Transverse colon (tissue), 4 donors: Measurements from ENCODE around the gene ANKRD35. TPM values are rescaled to one million over a fixed set of nuclear protein-coding genes. Genes with fewer than 3 reads are reported as not detected.
A peak's percentile ranks its signal among the peaks of the same experiment; 100 is the strongest.

Experiments used
- DNase-seq: peaks from one replicate; pipeline ENCODE4 v3.0.0-alpha.2; 2019
- H3K27ac ChIP-seq, 4 donors: fragments of 200-600 bp; sonication (generic); 2 replicates each; pipeline ENCODE4 v1.5.1; 2016 to 2018; ENCODE audit warnings: inconsistent platforms in 4 of 4
- H3K27me3 ChIP-seq: fragments of 200-600 bp; sonication (generic); 2 replicates; pipeline ENCODE4 v1.5.1; 2017; ENCODE audit warnings: inconsistent platforms
- H3K36me3 ChIP-seq, 4 donors: fragments of 200-600 bp; sonication (generic); 2 replicates each; pipeline ENCODE4 v1.5.1; 2017 to 2019; ENCODE audit warnings: inconsistent platforms in 4 of 4
- H3K4me1 ChIP-seq, 4 donors: fragments of 200-600 bp; sonication (generic); 2 replicates each; pipeline ENCODE4 v1.5.1; 2017 to 2020; ENCODE audit warnings: inconsistent platforms in 4 of 4
- H3K4me3 ChIP-seq, 4 donors: fragments of 200-600 bp; sonication (generic); 1 replicate in 1 of 4; 2 replicates in 3 of 4; pipeline versions ENCODE4 v1.5.1 to v1.6.1; 2017 to 2019; ENCODE audit warnings: inconsistent platforms in 4 of 4
- H3K9me3 ChIP-seq, 2 donors: fragments of 200-600 bp; sonication (generic); 2 replicates each; pipeline ENCODE4 v1.5.1; 2017 to 2019; ENCODE audit warnings: inconsistent platforms in 2 of 2
- EP300 ChIP-seq: sonication (generic); formaldehyde crosslinking; IDR thresholded peaks from one replicate; pipeline ENCODE4 v1.6.1; 2017; ENCODE audit warnings: antibody characterized with exemption, low read depth
- POLR2A ChIP-seq: fragments of 450-650 bp; IDR thresholded peaks from one replicate; pipeline ENCODE4 v1.6.1; 2016; ENCODE audit warnings: antibody characterized with exemption, mild to moderate bottlenecking, moderate library complexity
- POLR2AphosphoS5 ChIP-seq, 3 donors: sonication (generic); formaldehyde crosslinking; IDR thresholded peaks; one replicate each; pipeline ENCODE4 v1.6.1; 2016; ENCODE audit warnings: antibody characterized with exemption in 3 of 3
- WGBS, 2 donors: methylation state at CpG; one replicate each; pipeline ENCODE4 v1.1.5; 2018; ENCODE audit warnings: low coverage in 1 of 2; 5-methylcytosine and 5-hydroxymethylcytosine counted together
- in situ Hi-C, 4 donors: fragments of 200-750 bp; cut with MboI; loops; one replicate each; pipeline versions ENCODE4 v1.15.0 to v1.15.1; 2017; ENCODE audit warnings: low sequenced_read_pairs in 3 of 4, low pct_ligation_motif_present in 1 of 4, low pct_unique_long_range_greater_than_20kb in 1 of 4
- intact Hi-C: fragments of 100-400 bp; cut with DNase I; formaldehyde crosslinking; loops from one replicate; pipeline ENCODE4 v1.15.1; 2023; ENCODE audit warnings: low total_unique reads
- total RNA-seq, 4 donors: library from RNA; depleted of rRNA; stranded (reverse); fragments of >200 nt; gene quantifications; one replicate each; pipeline ENCODE4 v1.1.0, GENCODE V29; 2016
- TF ChIP-seq, protein P1 (sequence below), 5 experiments: fragments of 200-600 bp in 3 of 5; fragments of 450-650 bp in 2 of 5; sonication (generic) in 3 of 5; IDR thresholded peaks; 1 replicate in 2 of 5; 2 replicates in 3 of 5; pipeline ENCODE4 v1.5.1; 2016 to 2017; ENCODE audit warnings: antibody characterized with exemption in 5 of 5, inconsistent platforms in 3 of 5, mild to moderate bottlenecking in 2 of 5, moderate library complexity in 1 of 5

Gene ANKRD35
- total RNA-seq, 4 donors from 2014 or later, result 1.1 to 1.8 (median 1.4) TPM; not detected in 1

DNA sequence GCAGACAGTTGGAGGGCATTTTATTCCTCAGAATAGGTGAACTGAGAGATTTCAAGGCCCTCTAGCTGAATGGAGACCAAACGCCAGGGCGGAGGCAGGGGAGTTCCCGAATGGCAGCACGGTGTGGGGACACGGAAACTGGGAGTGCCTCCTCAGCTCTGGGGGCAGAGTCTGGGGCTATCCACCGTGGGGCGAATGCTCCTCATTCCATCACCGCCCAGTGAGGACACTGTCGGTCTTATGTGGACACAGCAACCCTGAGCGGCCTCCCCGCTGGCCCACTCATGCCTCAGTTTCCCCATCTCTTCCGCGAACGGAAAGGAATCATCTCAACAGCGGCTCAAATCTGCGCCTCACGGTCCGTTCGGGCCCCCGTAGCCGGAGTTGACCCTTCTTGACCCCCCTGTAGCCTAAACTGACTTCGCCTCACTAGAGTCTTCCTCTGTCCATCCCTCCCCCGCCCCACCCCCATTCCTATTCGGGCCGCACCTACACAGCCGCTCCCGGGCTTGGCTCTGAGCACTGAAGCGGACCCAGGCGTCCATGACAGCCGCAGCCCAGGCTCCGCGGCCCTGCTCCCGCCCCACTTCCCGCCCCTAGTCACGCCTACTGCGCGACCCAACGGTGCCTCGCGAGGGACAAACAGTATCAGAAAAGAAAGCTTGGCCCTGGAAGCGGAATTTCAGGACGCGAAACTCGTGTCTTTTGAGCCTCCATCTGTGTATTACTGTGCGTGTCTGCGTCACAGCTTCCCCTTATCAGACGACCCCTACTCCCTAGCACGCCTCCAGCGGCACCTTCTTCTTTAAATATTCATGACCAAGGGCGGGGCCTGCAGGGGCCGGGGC is 32.7 kb upstream of the ANKRD35 start, which contains the start of gene PEX11B:
Gene PEX11B (minus strand): TSS at position 574 of the 848 bp plus-strand sequence. CDS start 29 bp downstream, at position 545.
- Histone ChIP-seq H3K9me3 (no peaks in the 10 kb centered on the region), H3K27me3 (no peaks in the 10 kb centered on the region), H3K4me3 (peak within 1 kb of the TSS; percentile 59 to 84 (median 72)), H3K27ac (peak within 1 kb of the TSS; percentile 82 to 91 (median 88)), H3K4me1 (peaks cover 15 to 26% (median 21%) of the 10 kb centered on the region in 4 donors), H3K36me3 (peaks cover 0 to 6% (median 2%) of the 10 kb centered on the region in 4 donors)
- TF ChIP-seq, protein P1, sequence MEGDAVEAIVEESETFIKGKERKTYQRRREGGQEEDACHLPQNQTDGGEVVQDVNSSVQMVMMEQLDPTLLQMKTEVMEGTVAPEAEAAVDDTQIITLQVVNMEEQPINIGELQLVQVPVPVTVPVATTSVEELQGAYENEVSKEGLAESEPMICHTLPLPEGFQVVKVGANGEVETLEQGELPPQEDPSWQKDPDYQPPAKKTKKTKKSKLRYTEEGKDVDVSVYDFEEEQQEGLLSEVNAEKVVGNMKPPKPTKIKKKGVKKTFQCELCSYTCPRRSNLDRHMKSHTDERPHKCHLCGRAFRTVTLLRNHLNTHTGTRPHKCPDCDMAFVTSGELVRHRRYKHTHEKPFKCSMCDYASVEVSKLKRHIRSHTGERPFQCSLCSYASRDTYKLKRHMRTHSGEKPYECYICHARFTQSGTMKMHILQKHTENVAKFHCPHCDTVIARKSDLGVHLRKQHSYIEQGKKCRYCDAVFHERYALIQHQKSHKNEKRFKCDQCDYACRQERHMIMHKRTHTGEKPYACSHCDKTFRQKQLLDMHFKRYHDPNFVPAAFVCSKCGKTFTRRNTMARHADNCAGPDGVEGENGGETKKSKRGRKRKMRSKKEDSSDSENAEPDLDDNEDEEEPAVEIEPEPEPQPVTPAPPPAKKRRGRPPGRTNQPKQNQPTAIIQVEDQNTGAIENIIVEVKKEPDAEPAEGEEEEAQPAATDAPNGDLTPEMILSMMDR (IDR thresholded peaks at IDR 0.05), result peak in 1 of 5 experiments; percentile 35
- TF ChIP-seq POLR2AphosphoS5 (IDR thresholded peaks at IDR 0.05) (peak; percentile 73 to 85 (median 81)), EP300 (no peak), POLR2A (peak; percentile 74)
- in situ Hi-C loops, result no loop called here
- DNase-seq, result peak; percentile 91
- intact Hi-C loops, result loop anchor here (2.0 kb wide), 1 partner anchor 40 kb away; the partner anchor contains the start of gene LIX1L
- 0% methylated on average over 51 of the region's 51 CpGs; no CpG with 5 or more reads in 1 of the 2 donors for WGBS, 2 donors

DNA sequence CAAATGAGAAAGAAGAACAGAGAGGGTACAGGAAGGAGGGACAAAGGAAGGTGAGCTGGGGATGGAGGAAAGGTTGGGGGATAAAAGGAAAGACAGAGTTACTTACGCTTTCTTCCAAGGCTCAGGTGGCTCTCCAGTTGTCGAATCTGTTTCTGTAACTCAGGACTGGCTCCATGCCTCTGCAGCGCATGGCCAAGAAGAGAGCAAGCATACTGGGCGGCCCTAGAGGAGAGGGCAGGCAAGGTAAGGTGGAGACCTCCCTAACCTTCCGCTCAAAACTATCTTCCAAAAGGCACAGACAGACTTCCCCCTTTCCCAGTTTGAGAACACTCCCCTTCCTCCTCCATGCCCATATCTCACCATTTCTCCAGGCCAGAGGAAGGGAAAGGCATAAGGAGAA is 31.9 kb upstream of the ANKRD35 start:
- WGBS, 2 donors, result 86% methylated on average over 5 of the region's 5 CpGs; no CpG with 5 or more reads in 1 of the 2 donors
- intact Hi-C loops, result no loop called here

DNA sequence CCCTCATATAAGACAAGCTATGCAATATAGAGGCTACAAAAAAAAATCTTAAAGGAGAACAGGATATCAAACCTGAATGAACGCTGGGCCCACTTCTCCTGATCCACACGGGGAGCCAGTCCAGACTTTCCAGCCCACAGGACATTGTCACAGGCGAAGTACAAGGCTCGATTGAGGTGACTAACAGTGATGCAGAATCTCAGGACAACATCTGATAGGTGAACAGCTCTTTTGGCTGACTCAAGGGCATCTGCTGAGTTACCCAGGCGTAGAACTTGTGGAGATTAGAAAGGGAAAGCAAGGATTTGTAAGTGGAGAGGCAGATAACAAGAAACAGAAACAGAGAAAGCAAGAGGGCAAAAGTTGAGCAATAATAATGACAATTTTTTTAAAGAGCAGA is 31.1 kb upstream of the ANKRD35 start:
- H3K36me3 ChIP-seq, result peaks cover 0 to 11% (median 4%) of the 10 kb centered on the region in 4 donors

More for the DNA sequence above, 31.9 kb upstream of the ANKRD35 start:
- Histone ChIP-seq H3K9me3 (no peaks in the 10 kb centered on the region), H3K4me1 (peaks cover 15 to 26% (median 21%) of the 10 kb centered on the region in 4 donors), H3K27me3 (no peaks in the 10 kb centered on the region), H3K27ac (peak overlapping the region; percentile 82 to 91 (median 88)), H3K4me3 (peak overlapping the region; percentile 59 to 84 (median 72)), H3K36me3 (peaks cover 0 to 6% (median 2%) of the 10 kb centered on the region in 4 donors)
- DNase-seq, result no peak
- in situ Hi-C loops, result no loop called here
- TF ChIP-seq POLR2A (no peak), POLR2AphosphoS5 (IDR thresholded peaks at IDR 0.05) (no peak), EP300 (no peak)
- TF ChIP-seq, protein P1 (IDR thresholded peaks at IDR 0.05), result no peak

DNA sequence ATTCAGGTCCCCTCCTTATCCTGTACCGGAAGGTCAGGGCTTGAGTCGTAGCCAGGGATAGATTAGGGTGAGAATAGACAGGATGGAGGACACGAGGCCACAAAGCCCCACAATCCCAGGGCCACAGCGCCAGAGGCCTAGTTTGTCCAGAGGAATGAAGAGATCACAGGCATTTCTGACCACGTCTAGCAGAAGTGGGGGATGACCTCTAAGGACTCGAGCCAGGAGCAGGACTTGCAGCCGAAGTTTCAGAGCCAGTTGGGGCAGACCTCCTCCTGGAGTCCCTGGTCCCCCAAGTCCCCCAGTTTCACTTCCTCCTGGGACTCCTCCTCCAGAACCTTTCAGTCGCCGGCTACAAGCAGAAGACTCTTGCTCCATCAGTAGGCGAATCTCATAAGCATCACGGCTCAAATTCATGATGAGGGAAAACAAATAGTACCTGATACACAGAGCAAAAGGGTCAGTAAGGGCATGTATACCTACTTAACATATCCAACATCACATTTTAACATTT is 26.5 kb upstream of the ANKRD35 start:
- Histone ChIP-seq H3K9me3 (no peaks in the 10 kb centered on the region), H3K4me1 (peaks cover under 1 to 9% (median 6%) of the 10 kb centered on the region in 4 donors), H3K4me3 (no peak overlapping the region), H3K27me3 (no peaks in the 10 kb centered on the region), H3K36me3 (peaks cover 0 to 22% (median 10%) of the 10 kb centered on the region in 4 donors), H3K27ac (no peak overlapping the region)
- in situ Hi-C loops, result no loop called here
- intact Hi-C loops, result no loop called here
- 79 to 90% methylated on average over 2 to 11 of the region's 11 CpGs for WGBS, 2 donors
- no peak for TF ChIP-seq POLR2A
- no peak for TF ChIP-seq EP300
- no peak for TF ChIP-seq POLR2AphosphoS5 (IDR thresholded peaks at IDR 0.05)
- TF ChIP-seq, protein P1 (IDR thresholded peaks at IDR 0.05), result no peak
- DNase-seq, result no peak

More for the DNA sequence above, 31.1 kb upstream of the ANKRD35 start:
- Histone ChIP-seq H3K27me3 (no peaks in the 10 kb centered on the region), H3K9me3 (no peaks in the 10 kb centered on the region), H3K27ac (no peak overlapping the region), H3K4me3 (no peak overlapping the region), H3K4me1 (peaks cover 15 to 26% (median 21%) of the 10 kb centered on the region in 4 donors)
- DNase-seq, result no peak
- intact Hi-C loops, result no loop called here
- in situ Hi-C loops, result no loop called here
- 87 to 91% methylated on average over 5 of the region's 5 CpGs for WGBS, 2 donors
- TF ChIP-seq POLR2AphosphoS5 (IDR thresholded peaks at IDR 0.05), result no peak
